Epithelial cell of proximal tubule (primary cell): ENCODE measurements around the gene SOBP. TPM values are rescaled to one million over a fixed set of nuclear protein-coding genes. Genes with fewer than 3 reads are reported as not detected.

Experiments
- DNase-seq: peaks from one replicate; pipeline ENCODE4 v3.0.0-alpha.2; 2011; ENCODE audit warnings: low read depth
- H3K4me3 ChIP-seq: 2 replicates; pipeline ENCODE4 v1.5.1; 2011; ENCODE audit warnings: low read depth, mild to moderate bottlenecking, low read length
- total RNA-seq: library from RNA; depleted of rRNA; stranded (reverse); fragments of >200 nt; gene quantifications from 2 replicates; pipeline ENCODE4 v1.2.3, GENCODE V29; 2015
- TF ChIP-seq, protein P1 (sequence below): conservative IDR thresholded peaks from 2 replicates; pipeline ENCODE4 v1.5.1; 2012; ENCODE audit warnings: low read depth, mild to moderate bottlenecking, low read length

The SOBP gene, protein sequence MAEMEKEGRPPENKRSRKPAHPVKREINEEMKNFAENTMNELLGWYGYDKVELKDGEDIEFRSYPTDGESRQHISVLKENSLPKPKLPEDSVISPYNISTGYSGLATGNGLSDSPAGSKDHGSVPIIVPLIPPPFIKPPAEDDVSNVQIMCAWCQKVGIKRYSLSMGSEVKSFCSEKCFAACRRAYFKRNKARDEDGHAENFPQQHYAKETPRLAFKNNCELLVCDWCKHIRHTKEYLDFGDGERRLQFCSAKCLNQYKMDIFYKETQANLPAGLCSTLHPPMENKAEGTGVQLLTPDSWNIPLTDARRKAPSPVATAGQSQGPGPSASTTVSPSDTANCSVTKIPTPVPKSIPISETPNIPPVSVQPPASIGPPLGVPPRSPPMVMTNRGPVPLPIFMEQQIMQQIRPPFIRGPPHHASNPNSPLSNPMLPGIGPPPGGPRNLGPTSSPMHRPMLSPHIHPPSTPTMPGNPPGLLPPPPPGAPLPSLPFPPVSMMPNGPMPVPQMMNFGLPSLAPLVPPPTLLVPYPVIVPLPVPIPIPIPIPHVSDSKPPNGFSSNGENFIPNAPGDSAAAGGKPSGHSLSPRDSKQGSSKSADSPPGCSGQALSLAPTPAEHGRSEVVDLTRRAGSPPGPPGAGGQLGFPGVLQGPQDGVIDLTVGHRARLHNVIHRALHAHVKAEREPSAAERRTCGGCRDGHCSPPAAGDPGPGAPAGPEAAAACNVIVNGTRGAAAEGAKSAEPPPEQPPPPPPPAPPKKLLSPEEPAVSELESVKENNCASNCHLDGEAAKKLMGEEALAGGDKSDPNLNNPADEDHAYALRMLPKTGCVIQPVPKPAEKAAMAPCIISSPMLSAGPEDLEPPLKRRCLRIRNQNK
- total RNA-seq: 1.6 and 2.5 TPM in 2 replicates

- DNase-seq: no peak
- TF ChIP-seq, protein P1, sequence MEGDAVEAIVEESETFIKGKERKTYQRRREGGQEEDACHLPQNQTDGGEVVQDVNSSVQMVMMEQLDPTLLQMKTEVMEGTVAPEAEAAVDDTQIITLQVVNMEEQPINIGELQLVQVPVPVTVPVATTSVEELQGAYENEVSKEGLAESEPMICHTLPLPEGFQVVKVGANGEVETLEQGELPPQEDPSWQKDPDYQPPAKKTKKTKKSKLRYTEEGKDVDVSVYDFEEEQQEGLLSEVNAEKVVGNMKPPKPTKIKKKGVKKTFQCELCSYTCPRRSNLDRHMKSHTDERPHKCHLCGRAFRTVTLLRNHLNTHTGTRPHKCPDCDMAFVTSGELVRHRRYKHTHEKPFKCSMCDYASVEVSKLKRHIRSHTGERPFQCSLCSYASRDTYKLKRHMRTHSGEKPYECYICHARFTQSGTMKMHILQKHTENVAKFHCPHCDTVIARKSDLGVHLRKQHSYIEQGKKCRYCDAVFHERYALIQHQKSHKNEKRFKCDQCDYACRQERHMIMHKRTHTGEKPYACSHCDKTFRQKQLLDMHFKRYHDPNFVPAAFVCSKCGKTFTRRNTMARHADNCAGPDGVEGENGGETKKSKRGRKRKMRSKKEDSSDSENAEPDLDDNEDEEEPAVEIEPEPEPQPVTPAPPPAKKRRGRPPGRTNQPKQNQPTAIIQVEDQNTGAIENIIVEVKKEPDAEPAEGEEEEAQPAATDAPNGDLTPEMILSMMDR: no peak
- peak within 1 kb of the TSS; percentile 78 for H3K4me3 ChIP-seq
Measured at GRCh38 chr6:107489636-107490565, at the start of gene SOBP. SOBP (plus strand) TSS chr6:107490117; CDS start chr6:107490617, 500 bp downstream.

DNA sequence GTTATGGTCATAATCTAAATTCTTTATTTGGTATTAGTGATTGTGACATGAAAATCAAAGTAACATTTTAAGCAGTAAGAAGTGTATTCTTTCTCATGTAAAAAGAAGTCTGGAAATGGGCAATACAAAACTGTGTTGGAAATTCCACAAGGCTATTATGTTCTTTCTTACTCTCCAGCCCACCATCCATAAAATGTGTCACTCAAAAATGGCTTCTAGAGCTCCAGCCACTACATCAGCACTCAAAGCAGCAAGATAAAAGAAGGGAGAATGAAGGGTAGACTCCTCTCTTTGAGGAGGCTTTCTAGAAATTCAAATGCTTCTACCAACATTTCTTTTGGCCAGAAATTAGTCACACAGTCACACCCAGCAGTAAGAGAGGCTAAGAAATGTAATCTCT lies 49.0 kb upstream of the SOBP start:
- no peak overlapping the region for H3K4me3 ChIP-seq
- TF ChIP-seq, protein P1: no peak
- no peak for DNase-seq

DNA sequence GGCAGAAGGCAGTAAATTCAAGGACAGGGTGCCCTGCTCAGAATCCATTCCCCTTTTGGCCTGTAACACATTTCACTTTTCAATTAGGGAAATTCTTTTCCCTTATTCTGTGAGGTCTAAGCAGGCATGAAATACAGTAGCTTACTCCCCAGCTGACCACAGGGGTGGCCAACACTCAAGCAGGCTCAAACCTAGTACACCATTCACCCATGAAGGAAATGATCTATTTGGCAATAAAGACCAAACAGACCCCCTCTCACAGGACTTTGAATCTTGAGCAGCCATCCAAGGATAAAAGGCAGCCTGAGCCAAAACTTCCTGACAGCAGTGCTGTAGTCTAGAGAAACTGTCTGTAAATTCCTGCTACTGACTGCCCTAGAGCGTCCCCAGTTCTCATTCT lies 48.2 kb upstream of the SOBP start:
- no peak for DNase-seq
- H3K4me3 ChIP-seq: no peak overlapping the region
- TF ChIP-seq, protein P1: no peak

- DNase-seq: no peak
- no peak overlapping the region for H3K4me3 ChIP-seq
- TF ChIP-seq, protein P1: no peak
Measured at GRCh38 chr6:107442938-107443607, 46.8 kb upstream of the SOBP start.

- TF ChIP-seq, protein P1: no peak
- DNase-seq: no peak
- H3K4me3 ChIP-seq: no peak overlapping the region
Measured at GRCh38 chr6:107443608-107444267, 46.2 kb upstream of the SOBP start.
